Transverse colon (tissue), 4 donors: ENCODE results near the gene ANO1.

ENCODE experiments used
- CTCF ChIP-seq, 5 experiments: fragments of 200-600 bp in 3 of 5; fragments of 450-650 bp in 2 of 5; sonication (generic) in 3 of 5; IDR thresholded peaks; 1 replicate in 2 of 5; 2 replicates in 3 of 5; pipeline ENCODE4 v1.5.1; 2016 to 2017; ENCODE audit warnings: antibody characterized with exemption in 5 of 5, inconsistent platforms in 3 of 5, mild to moderate bottlenecking in 2 of 5, moderate library complexity in 1 of 5
- EP300 ChIP-seq: sonication (generic); formaldehyde crosslinking; IDR thresholded peaks from one replicate; pipeline ENCODE4 v1.6.1; 2017; ENCODE audit warnings: antibody characterized with exemption, low read depth
- POLR2AphosphoS5 ChIP-seq, 3 donors: sonication (generic); formaldehyde crosslinking; IDR thresholded peaks; one replicate each; pipeline ENCODE4 v1.6.1; 2016; ENCODE audit warnings: antibody characterized with exemption in 3 of 3

GRCh38 chr11:70091638-70092037 is 13.5 kb downstream of the ANO1 start:
- TF ChIP-seq CTCF (IDR thresholded peaks at IDR 0.05) (no peak), EP300 (no peak), POLR2AphosphoS5 (IDR thresholded peaks at IDR 0.05) (no peak)
